Astrocyte (in vitro differentiated cells and primary cell): ENCODE measurements around the gene TOMM7. TPM values are rescaled to one million over a fixed set of nuclear protein-coding genes. Genes with fewer than 3 reads are reported as not detected.
A peak's percentile ranks its signal among the peaks of the same experiment; 100 is the strongest.

Source experiments
- DNase-seq: peaks from one replicate; pipeline ENCODE4 v3.0.0-alpha.2; 2010; ENCODE audit warnings: low read depth
- FAIRE-seq: peaks from 2 replicates; lab custom pipeline; 2011; peaks lifted over from hg19 to GRCh38; lab: Jason Lieb, UNC
- H2AFZ ChIP-seq: 2 replicates; pipeline ENCODE4 v1.6.0; 2012; ENCODE audit warnings: low read depth, low read length, inconsistent platforms
- H3K27ac ChIP-seq: 2 replicates; pipeline ENCODE4 v1.5.1; 2011; ENCODE audit warnings: low read depth, low read length, inconsistent platforms
- H3K27me3 ChIP-seq: 2 replicates; pipeline ENCODE4 v1.6.0; 2011; ENCODE audit warnings: low read length, inconsistent platforms; ENCODE audit not compliant: insufficient read depth
- H3K36me3 ChIP-seq: 2 replicates; pipeline ENCODE4 v1.5.1; 2011; ENCODE audit warnings: low read length, inconsistent platforms; ENCODE audit not compliant: insufficient read depth
- H3K4me1 ChIP-seq: 2 replicates; pipeline ENCODE4 v1.5.1; 2011; ENCODE audit warnings: low read length, inconsistent platforms; ENCODE audit not compliant: insufficient read depth
- H3K4me2 ChIP-seq: 2 replicates; pipeline ENCODE4 v1.6.0; 2012; ENCODE audit warnings: low read length, inconsistent platforms
- H3K4me3 ChIP-seq: 2 replicates; pipeline ENCODE4 v1.5.1; 2011; ENCODE audit warnings: low read depth, mild to moderate bottlenecking, low read length, inconsistent platforms; ENCODE audit not compliant: insufficient read depth
- H3K79me2 ChIP-seq: 2 replicates; pipeline ENCODE4 v1.6.0; 2012; ENCODE audit warnings: mild to moderate bottlenecking, low read length, inconsistent platforms; ENCODE audit not compliant: insufficient read depth
- H3K9ac ChIP-seq: 2 replicates; pipeline ENCODE4 v1.6.0; 2012; ENCODE audit warnings: mild to moderate bottlenecking, low read length, inconsistent platforms
- H3K9me3 ChIP-seq: 2 replicates; pipeline ENCODE4 v1.5.1; 2012; ENCODE audit warnings: low read depth, mild to moderate bottlenecking, low read length, inconsistent platforms; ENCODE audit not compliant: insufficient read depth
- H4K20me1 ChIP-seq: 2 replicates; pipeline ENCODE4 v1.6.0; 2012; ENCODE audit warnings: low read length, inconsistent platforms; ENCODE audit not compliant: insufficient read depth
- H3K27ac Mint-ChIP-seq: one replicate; pipeline ENCODE4 v1.8.0; 2021; ENCODE audit warnings: mild to moderate bottlenecking, mixed read lengths; ENCODE audit not compliant: unreplicated experiment
- H3K27me3 Mint-ChIP-seq: one replicate; pipeline ENCODE4 v1.8.0; 2021; ENCODE audit warnings: low read depth, mixed read lengths; ENCODE audit not compliant: unreplicated experiment
- H3K36me3 Mint-ChIP-seq: one replicate; pipeline ENCODE4 v1.8.0; 2021; ENCODE audit warnings: low read depth, mixed read lengths; ENCODE audit not compliant: unreplicated experiment
- H3K4me1 Mint-ChIP-seq: one replicate; pipeline ENCODE4 v1.8.0; 2021; ENCODE audit warnings: low read depth, mixed read lengths; ENCODE audit not compliant: unreplicated experiment
- H3K4me3 Mint-ChIP-seq: one replicate; pipeline ENCODE4 v1.8.0; 2021; ENCODE audit warnings: mild to moderate bottlenecking, moderate library complexity, mixed read lengths; ENCODE audit not compliant: unreplicated experiment
- H3K9me3 Mint-ChIP-seq: one replicate; pipeline ENCODE4 v1.8.0; 2021; ENCODE audit warnings: mild to moderate bottlenecking, mixed read lengths; ENCODE audit not compliant: unreplicated experiment
- EZH2 ChIP-seq: IDR thresholded peaks from 2 replicates; pipeline ENCODE4 v1.6.1; 2012; ENCODE audit warnings: mild to moderate bottlenecking, low read length, inconsistent platforms; ENCODE audit not compliant: insufficient read depth
- total RNA-seq: library from RNA; stranded (reverse); gene quantifications from 2 replicates; pipeline ENCODE4 v1.2.1, GENCODE V29; 2021
- TF ChIP-seq, protein P1 (sequence below): IDR thresholded peaks from 2 replicates; pipeline ENCODE4 v1.5.1; 2011; ENCODE audit warnings: low read depth, mild to moderate bottlenecking, inconsistent platforms, low read length, moderate library complexity; ENCODE audit not compliant: insufficient read depth

TOMM7 gene
- total RNA-seq, 1 donor from 2014 or later = 217 TPM

DNA sequence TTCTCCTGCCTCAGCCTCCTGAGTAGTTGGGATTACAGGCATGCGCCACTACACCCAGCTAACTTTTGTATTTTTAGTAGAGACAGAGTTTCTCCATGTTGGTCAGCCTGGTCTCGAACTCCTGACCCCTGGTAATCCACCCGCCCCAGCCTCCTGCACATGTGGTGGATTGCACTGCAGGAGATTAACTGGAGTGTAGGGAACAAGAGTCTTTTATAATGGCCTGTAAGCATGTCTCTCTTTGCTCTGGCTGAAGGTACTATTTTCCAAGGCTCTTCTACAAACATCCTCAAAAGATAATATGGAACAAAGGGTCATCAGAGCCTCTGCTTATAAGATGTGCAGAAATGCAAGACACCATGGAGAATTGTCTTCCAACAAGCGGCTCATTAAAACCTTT lies 3.2 kb downstream of the TOMM7 start:
- Mint-ChIP-seq H3K36me3 (peaks cover 4% of the 10 kb centered on the region), H3K4me1 (peaks cover 28% of the 10 kb centered on the region), H3K27ac (no peak overlapping the region), H3K27me3 (no peaks in the 10 kb centered on the region), H3K4me3 (peak overlapping the region; percentile 99), H3K9me3 (no peaks in the 10 kb centered on the region)
- Histone ChIP-seq H2AFZ (no peak overlapping the region), H3K27ac (no peak overlapping the region), H3K36me3 (peaks cover 19% of the 10 kb centered on the region), H3K4me1 (peaks cover 23% of the 10 kb centered on the region), H3K27me3 (no peaks in the 10 kb centered on the region), H3K79me2 (peaks cover 60% of the 10 kb centered on the region), H3K9me3 (no peaks in the 10 kb centered on the region), H3K4me2 (peak overlapping the region; percentile 94), H4K20me1 (peaks cover 5% of the 10 kb centered on the region), H3K9ac (no peak overlapping the region), H3K4me3 (no peak overlapping the region)
- DNase-seq (no peak), FAIRE-seq (no peak)
- TF ChIP-seq, protein P1, sequence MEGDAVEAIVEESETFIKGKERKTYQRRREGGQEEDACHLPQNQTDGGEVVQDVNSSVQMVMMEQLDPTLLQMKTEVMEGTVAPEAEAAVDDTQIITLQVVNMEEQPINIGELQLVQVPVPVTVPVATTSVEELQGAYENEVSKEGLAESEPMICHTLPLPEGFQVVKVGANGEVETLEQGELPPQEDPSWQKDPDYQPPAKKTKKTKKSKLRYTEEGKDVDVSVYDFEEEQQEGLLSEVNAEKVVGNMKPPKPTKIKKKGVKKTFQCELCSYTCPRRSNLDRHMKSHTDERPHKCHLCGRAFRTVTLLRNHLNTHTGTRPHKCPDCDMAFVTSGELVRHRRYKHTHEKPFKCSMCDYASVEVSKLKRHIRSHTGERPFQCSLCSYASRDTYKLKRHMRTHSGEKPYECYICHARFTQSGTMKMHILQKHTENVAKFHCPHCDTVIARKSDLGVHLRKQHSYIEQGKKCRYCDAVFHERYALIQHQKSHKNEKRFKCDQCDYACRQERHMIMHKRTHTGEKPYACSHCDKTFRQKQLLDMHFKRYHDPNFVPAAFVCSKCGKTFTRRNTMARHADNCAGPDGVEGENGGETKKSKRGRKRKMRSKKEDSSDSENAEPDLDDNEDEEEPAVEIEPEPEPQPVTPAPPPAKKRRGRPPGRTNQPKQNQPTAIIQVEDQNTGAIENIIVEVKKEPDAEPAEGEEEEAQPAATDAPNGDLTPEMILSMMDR = no peak
- no peak for TF ChIP-seq EZH2

DNA sequence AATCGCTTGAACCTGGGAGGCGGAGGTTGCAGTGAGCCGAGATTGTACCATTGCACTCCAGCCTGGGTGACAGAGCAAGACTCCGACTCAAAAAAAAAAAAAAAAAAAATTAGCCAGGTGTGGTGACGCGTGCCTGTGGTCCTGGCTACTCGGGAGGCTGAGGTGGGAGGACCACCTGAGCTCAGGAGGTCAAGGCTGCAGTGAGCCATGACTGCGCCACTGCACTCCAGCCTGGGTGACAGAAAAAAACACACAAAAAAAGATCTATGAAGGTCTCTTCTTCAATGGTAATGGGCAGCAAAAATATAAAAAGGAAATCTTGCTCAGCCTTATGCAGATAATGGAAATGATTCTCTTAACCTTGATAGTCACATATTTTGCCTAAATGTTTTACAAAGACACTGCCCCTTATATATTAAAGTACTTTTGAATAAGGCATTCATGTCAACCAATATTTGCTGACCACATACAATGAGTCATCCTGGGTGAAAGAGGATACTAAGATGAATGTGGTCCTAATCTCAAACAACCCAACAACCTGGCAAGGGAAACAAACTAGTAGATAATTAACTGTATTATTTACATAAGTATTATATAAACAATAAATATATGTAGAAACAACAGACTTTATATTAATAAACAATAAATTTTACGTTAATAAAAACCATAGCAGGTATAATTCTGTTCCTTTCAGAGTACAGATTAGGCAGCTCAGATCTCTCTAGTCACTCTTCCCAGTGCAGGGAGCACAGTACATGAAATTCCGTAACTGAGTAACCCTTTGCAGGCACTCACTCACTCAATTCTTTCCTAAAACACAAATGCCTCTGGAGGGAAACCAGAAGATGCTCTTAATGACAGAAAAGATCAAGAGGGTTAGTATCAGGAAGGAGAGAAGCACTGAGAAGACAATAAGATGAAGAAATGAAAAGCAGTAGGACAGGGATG lies 8.1 kb downstream of the TOMM7 start:
- H3K4me3 Mint-ChIP-seq = no peak overlapping the region
- no peak overlapping the region for H3K9ac ChIP-seq
- H3K36me3 ChIP-seq = peaks cover 39% of the 10 kb centered on the region
- no peaks in the 10 kb centered on the region for H3K9me3 Mint-ChIP-seq
- TF ChIP-seq, protein P1 = no peak
- TF ChIP-seq EZH2 = no peak
- peak; percentile 67 for DNase-seq
- FAIRE-seq = peak; percentile 5
- H3K4me2 ChIP-seq = peak overlapping the region; percentile 36
- peaks cover 37% of the 10 kb centered on the region for H3K79me2 ChIP-seq
- no peaks in the 10 kb centered on the region for H3K27me3 ChIP-seq
- no peaks in the 10 kb centered on the region for H3K9me3 ChIP-seq
- no peak overlapping the region for H3K27ac ChIP-seq
- no peak overlapping the region for H2AFZ ChIP-seq
- no peaks in the 10 kb centered on the region for H3K27me3 Mint-ChIP-seq
- H3K27ac Mint-ChIP-seq = no peak overlapping the region
- no peak overlapping the region for H3K4me3 ChIP-seq
- H3K36me3 Mint-ChIP-seq = peaks cover 8% of the 10 kb centered on the region
- peaks cover 18% of the 10 kb centered on the region for H3K4me1 Mint-ChIP-seq
- peaks cover 5% of the 10 kb centered on the region for H3K4me1 ChIP-seq
- peaks cover 5% of the 10 kb centered on the region for H4K20me1 ChIP-seq

DNA sequence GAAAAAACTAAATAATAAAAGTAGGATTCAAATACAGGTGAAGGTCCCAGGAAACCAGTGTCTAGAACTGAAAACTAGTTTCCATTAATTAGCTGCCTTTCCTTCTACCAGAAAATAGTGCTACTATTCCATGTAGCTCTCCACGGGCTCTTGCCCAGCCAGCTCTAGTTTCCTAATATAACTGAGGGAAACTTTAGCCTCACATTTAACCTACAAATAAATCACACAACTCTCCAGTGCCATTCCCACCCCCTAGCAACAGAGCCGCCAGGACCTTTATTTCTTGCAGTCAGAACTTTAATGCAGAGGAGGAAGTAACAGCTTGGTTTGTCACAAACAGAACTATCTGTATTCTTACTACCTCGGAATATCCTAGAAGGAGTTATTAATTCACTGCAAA lies 10.3 kb downstream of the TOMM7 start:
- peaks cover 5% of the 10 kb centered on the region for H3K4me1 ChIP-seq
- H3K9ac ChIP-seq = no peak overlapping the region
- Mint-ChIP-seq H3K4me1 (peaks cover 14% of the 10 kb centered on the region), H3K27ac (no peak overlapping the region), H3K4me3 (no peak overlapping the region), H3K9me3 (no peaks in the 10 kb centered on the region), H3K27me3 (no peaks in the 10 kb centered on the region), H3K36me3 (peaks cover 5% of the 10 kb centered on the region)
- DNase-seq (no peak), FAIRE-seq (no peak)
- no peak overlapping the region for H2AFZ ChIP-seq
- no peaks in the 10 kb centered on the region for H3K9me3 ChIP-seq
- H3K4me2 ChIP-seq = no peak overlapping the region
- no peak overlapping the region for H3K27ac ChIP-seq
- no peak overlapping the region for H3K4me3 ChIP-seq
- TF ChIP-seq EZH2 = no peak
- TF ChIP-seq, protein P1 = no peak
- peaks cover 5% of the 10 kb centered on the region for H4K20me1 ChIP-seq
- peaks cover 34% of the 10 kb centered on the region for H3K36me3 ChIP-seq
- H3K27me3 ChIP-seq = no peaks in the 10 kb centered on the region
- peaks cover 21% of the 10 kb centered on the region for H3K79me2 ChIP-seq
